GM10266 (cell line): ENCODE measurements around the gene LONRF3.
"Not testable (repeated sequence)": the region's sequence is repeated elsewhere in the genome, so short reads cannot be mapped to it uniquely, and the experiment has no call there.

ENCODE experiments used
- DNase-seq: peaks from one replicate; pipeline ENCODE4 v3.0.0; 2012; ENCODE audit errors: extremely low spot score
- TF ChIP-seq, protein P1 (sequence below): IDR thresholded peaks from 2 replicates; pipeline ENCODE4 v1.5.1; 2012; ENCODE audit warnings: mild to moderate bottlenecking, low read depth; ENCODE audit not compliant: control insufficient read depth, insufficient read depth; ENCODE audit errors: missing control alignments

Gene LONRF3

DNA sequence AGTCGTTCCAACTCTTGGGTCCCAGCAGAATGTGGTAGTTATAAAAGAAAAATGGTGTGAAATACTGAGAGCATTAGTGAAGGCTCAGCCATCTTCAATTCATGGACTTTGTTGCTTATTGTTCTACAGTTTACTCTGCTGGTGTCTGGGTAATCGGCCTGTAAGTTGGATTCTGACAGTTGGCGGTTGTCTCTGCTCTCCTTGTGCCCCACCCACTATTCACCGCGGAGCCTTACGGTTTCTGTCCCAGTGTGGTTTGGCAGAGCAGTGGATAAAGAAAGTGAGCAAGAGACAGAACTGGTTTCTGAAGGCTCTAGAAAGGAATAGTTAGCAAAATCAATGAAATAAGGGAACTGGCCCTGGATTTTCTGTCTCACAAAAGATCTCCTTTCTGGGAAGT lies 9.1 kb downstream of the LONRF3 start:
- TF ChIP-seq, protein P1, sequence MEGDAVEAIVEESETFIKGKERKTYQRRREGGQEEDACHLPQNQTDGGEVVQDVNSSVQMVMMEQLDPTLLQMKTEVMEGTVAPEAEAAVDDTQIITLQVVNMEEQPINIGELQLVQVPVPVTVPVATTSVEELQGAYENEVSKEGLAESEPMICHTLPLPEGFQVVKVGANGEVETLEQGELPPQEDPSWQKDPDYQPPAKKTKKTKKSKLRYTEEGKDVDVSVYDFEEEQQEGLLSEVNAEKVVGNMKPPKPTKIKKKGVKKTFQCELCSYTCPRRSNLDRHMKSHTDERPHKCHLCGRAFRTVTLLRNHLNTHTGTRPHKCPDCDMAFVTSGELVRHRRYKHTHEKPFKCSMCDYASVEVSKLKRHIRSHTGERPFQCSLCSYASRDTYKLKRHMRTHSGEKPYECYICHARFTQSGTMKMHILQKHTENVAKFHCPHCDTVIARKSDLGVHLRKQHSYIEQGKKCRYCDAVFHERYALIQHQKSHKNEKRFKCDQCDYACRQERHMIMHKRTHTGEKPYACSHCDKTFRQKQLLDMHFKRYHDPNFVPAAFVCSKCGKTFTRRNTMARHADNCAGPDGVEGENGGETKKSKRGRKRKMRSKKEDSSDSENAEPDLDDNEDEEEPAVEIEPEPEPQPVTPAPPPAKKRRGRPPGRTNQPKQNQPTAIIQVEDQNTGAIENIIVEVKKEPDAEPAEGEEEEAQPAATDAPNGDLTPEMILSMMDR, result no peak
- no peak for DNase-seq

DNA sequence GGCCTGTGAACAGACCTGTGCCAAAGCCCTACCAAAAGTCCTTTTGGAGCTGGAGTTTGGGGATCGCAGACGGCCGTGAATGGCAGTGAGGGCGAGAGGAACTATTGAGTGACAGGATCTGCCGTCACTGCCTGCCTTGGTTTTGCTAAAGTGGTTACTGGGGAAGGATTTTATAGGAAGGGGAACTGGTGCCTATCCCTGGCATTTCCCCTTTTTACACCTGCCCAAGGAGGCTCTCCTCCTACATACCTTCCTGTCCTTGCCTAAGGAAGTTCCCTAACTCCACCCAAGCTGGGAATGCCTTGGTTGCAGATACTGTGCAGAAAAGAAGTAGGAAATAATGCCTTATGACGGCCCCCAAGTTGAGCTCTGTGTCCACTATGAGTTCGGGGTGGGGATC lies 14.5 kb downstream of the LONRF3 start:
- DNase-seq, result no peak
- TF ChIP-seq, protein P1, result no peak

DNA sequence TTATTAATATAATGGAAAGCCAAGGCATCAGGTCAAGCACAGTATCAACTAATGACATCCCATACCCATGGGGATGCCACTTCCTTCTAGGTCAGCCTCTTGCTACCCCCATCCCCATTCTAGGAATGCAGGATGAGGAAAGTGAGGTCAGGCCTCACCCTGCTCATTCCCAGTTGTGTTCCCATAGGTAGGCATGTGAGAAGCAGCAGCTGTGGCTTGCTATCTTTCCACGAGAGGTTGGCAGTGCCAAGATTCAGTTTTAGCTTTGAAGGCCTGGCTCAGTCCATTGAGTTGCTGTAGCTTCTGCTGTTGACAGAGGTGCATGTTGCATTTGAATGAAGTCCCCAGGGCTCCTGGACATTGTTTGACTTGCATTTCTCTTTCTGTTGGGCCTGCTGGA lies 15.5 kb downstream of the LONRF3 start:
- TF ChIP-seq, protein P1, result no peak
- no peak for DNase-seq

DNA sequence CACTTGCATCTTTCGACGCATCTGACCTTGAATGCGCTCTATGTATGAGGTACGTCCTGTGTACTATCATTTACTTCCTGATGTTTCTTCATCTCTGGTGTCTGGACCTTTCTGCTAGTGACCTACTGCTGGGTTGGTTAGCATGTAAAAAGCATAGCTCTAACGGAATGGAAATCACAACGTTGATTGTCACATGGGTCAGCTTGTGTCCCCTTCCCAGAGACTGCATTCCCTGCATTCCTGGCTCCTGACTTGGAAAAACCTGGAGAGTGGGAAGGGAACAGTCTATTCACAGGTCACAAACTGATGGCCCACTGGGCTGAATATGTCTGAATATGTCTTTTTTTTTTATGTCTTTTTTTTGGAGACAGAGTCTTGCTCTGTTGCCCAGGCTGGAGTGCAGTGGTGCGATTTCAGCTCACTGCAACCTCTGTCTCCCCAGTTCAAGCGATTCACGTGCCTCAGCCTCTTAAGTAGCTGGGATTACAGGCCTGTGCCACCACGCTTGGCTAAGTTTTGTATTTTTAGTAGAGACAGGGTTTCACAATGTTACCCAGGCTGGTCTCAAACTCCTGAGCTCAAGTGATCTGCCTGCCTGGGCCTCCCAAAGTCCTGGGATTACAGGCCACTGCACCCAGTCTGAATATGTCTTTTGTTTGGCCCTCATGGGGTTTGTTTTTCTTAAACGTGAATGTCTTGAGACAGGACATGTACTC lies 16.3 kb downstream of the LONRF3 start:
- DNase-seq, result no peak
- TF ChIP-seq, protein P1, result no peak

DNA sequence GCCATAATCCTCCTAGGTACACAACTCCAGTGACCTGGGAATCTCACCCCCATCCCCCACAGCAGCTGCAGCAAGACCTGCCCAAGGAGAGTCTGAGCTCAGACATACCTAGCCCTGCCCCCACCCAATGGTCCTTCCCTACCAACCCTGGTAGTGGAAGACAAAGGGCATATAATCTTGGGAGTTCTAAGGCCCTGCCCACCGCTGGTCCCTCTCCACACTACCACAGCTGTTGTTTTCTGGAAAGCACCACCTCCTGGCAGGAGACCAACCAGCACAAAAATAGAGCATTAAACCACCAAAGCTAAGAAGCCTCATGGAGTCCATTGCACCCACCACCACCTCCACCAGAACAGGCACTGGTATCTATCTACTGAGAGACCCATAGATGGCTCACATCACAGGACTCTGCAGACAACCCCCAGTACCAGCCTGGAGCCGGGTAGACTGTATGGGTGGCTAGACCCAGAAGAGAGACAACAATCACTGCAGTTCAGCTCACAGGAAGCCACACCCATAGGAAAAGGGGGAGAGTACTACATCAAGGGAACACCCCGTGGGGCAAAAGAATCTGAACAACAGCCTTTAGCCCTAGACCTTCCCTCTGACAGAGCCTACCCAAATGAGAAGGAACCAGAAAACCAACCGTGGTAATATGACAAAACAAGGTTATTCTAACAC lies 18.2 kb downstream of the LONRF3 start:
- DNase-seq, result not testable (repeated sequence)

GRCh38 chrX:119003462-119003861 lies 29.0 kb downstream of the LONRF3 start:
- TF ChIP-seq, protein P1, result no peak

GRCh38 chrX:119004920-119005524 lies 30.6 kb downstream of the LONRF3 start:
- DNase-seq, result peak; percentile 43
- TF ChIP-seq, protein P1, result peak; percentile 86

More at GRCh38 chrX:119003462-119003861, 29.0 kb downstream of the LONRF3 start:
- no peak for DNase-seq
